H1 (cell line): ENCODE measurements around the gene SLC25A48. TPM values are rescaled to one million over a fixed set of nuclear protein-coding genes. Genes with fewer than 3 reads are reported as not detected.

ENCODE experiments used
- CTCF ChIP-seq, 3 experiments: IDR thresholded peaks; 1 replicate in 2 of 3; 2 replicates in 1 of 3; pipeline versions ENCODE4 v1.5.1 to v1.6.1; 2011; ENCODE audit warnings: low read length in 3 of 3, mild to moderate bottlenecking in 3 of 3, inconsistent platforms in 2 of 3, low read depth in 1 of 3, moderate library complexity in 1 of 3; ENCODE audit not compliant: insufficient read depth in 1 of 3; ENCODE audit errors: control extremely low read depth in 1 of 3
- E2F6 ChIP-seq: IDR thresholded peaks from 2 replicates; pipeline ENCODE4 v1.6.1; 2012; ENCODE audit warnings: inconsistent platforms
- RAD21 ChIP-seq, 2 experiments: IDR thresholded peaks in 1 of 2; conservative IDR thresholded peaks in 1 of 2; 2 replicates each; pipeline ENCODE4 v1.6.1; 2011; ENCODE audit warnings: low read depth in 2 of 2, low read length in 2 of 2, improper control_type of control experiment in 1 of 2, inconsistent platforms in 1 of 2, mild to moderate bottlenecking in 1 of 2, moderate library complexity in 1 of 2
- RNF2 ChIP-seq: fragments of 200-900, 300-1000 bp; sonication (generic); IDR thresholded peaks from 2 replicates; pipeline ENCODE4 v1.7.1; 2016; ENCODE audit warnings: borderline replicate concordance, low read depth, mild to moderate bottlenecking, antibody characterized with exemption, low read length; ENCODE audit not compliant: poor library complexity, severe bottlenecking; ENCODE audit errors: missing control alignments
- polyA plus RNA-seq, 7 experiments: library from polyadenylated mRNA; depleted of rRNA in 3 of 7; stranded (reverse) in 5 of 7; unstranded in 2 of 7; fragments of >200 nt in 5 of 7; fragments of 200-250 nt in 2 of 7; gene quantifications; 1 replicate in 5 of 7; 2 replicates in 1 of 7; 4 replicates in 1 of 7; pipeline versions ENCODE4 v1.2.1 to v1.2.3, GENCODE V29; 2011 to 2013; ENCODE audit warnings: missing spikeins in 2 of 7, mixed read lengths in 2 of 7
- total RNA-seq: library from RNA; stranded (reverse); fragmentation: NEBNext Ultra II Directional; extraction: Animal tissue kit (Norgen Biotek cat#: 25700); gene quantifications from 2 replicates; pipeline ENCODE4 v1.2.1, GENCODE V29; 2021

The SLC25A48 gene
- total and polyA plus RNA-seq, 2 of the 8 experiments (the other 6 are each of a cell fraction or from before 2014, with no cell fraction given) = 1.3 to 1.8 TPM

- no peak for TF ChIP-seq CTCF (IDR thresholded peaks at IDR 0.05; ENCODE audit: control extremely low read depth in 1 of 3, insufficient read depth in 1 of 3, low read depth in 1 of 3, low read length in 3 of 3)
- TF ChIP-seq RAD21 (IDR thresholded peaks at IDR 0.05 in 1 of 2, conservative IDR thresholded peaks at IDR 0.05 in 1 of 2; ENCODE audit: low read depth in 2 of 2, low read length in 2 of 2) = no peak
- TF ChIP-seq RNF2 = no peak
- no peak for TF ChIP-seq E2F6
- TF ChIP-seq, all 59 proteins: peak for 0
Observed at GRCh38 chr5:135883026-135883425, 48.6 kb downstream of the SLC25A48 start (continued).
